ENCODE measurements around the gene PPP2R2D.

The PPP2R2D gene

GRCh38 chr10:131929122-131929845 is 28.5 kb downstream of the PPP2R2D start:
- no peak for DNase-seq

GRCh38 chr10:131930150-131930549 is 29.3 kb downstream of the PPP2R2D start:
- no peak for DNase-seq

- no peak for DNase-seq
Observed at GRCh38 chr10:131930586-131931330, 29.9 kb downstream of the PPP2R2D start.

- no peak for DNase-seq
Observed at GRCh38 chr10:131931981-131932380, 31.2 kb downstream of the PPP2R2D start.

- DNase-seq = no peak
Observed at GRCh38 chr10:131933016-131933695, 32.3 kb downstream of the PPP2R2D start.

- no peak for DNase-seq
Observed at GRCh38 chr10:131933696-131934086, 32.9 kb downstream of the PPP2R2D start.

- DNase-seq = no peak
Observed at GRCh38 chr10:131934769-131935168, 34.0 kb downstream of the PPP2R2D start.

- DNase-seq = no peak
Observed at GRCh38 chr10:131935260-131935659, 34.5 kb downstream of the PPP2R2D start.

GRCh38 chr10:131936294-131936693 is 35.5 kb downstream of the PPP2R2D start:
- DNase-seq = no peak

- no peak for DNase-seq
Observed at GRCh38 chr10:131936736-131937135, 35.9 kb downstream of the PPP2R2D start.

- peak; percentile 13 for DNase-seq
Observed at GRCh38 chr10:131937836-131938235, 37.0 kb downstream of the PPP2R2D start.

- peak; percentile 74 for DNase-seq
Observed at GRCh38 chr10:131938681-131939080, 37.9 kb downstream of the PPP2R2D start.

GRCh38 chr10:131942455-131942854 is 41.6 kb downstream of the PPP2R2D start:
- no peak for DNase-seq

GRCh38 chr10:131943021-131943814 is 42.4 kb downstream of the PPP2R2D start:
- DNase-seq = no peak

GRCh38 chr10:131944412-131944811 is 43.6 kb downstream of the PPP2R2D start:
- DNase-seq = no peak

- no peak for DNase-seq
Observed at GRCh38 chr10:131944976-131945695, 44.3 kb downstream of the PPP2R2D start.

- peak; percentile 83 for DNase-seq
Observed at GRCh38 chr10:131946321-131946751, 45.5 kb downstream of the PPP2R2D start.

GRCh38 chr10:131946880-131947279 is 46.1 kb downstream of the PPP2R2D start:
- no peak for DNase-seq

- DNase-seq = peak; percentile 80
Observed at GRCh38 chr10:131947631-131948347, 47.0 kb downstream of the PPP2R2D start.

GRCh38 chr10:131948501-131948900 is 47.7 kb downstream of the PPP2R2D start:
- no peak for DNase-seq

All from fibroblast of skin of abdomen (primary cell).